Caco-2 (cell line): Measurements from ENCODE around the gene HNRNPC. TPM values are rescaled to one million over a fixed set of nuclear protein-coding genes. Genes with fewer than 3 reads are reported as not detected.

ENCODE experiments used
- BruUV-seq: library from RNA; stranded (reverse); fragments of 400-500 nt; replicated peaks from 2 replicates; lab custom pipeline; 2021; lab: Mats Ljungman, UMichigan
- CTCF ChIA-PET: fragments of 300-600 bp; sonication (Branson Sonifier 250); formaldehyde crosslinking; loops from one replicate; lab custom pipeline; 2022; ENCODE audit warnings: antibody characterized with exemption; lab: Charles Lee
- POLR2A ChIA-PET: fragments of 300-600 bp; sonication (Branson Sonifier 250); formaldehyde crosslinking; loops from one replicate; lab custom pipeline; 2022; ENCODE audit warnings: antibody characterized with exemption; lab: Charles Lee
- DNase-seq, 2 experiments: peaks; one replicate each; pipeline versions ENCODE4 v3.0.0 to v3.0.0-alpha.2; 2020 to 2022
- H3K27me3 ChIP-seq: replicated peaks from 2 replicates; pipeline ENCODE4 v1.6.0; 2011; ENCODE audit warnings: low read length; ENCODE audit not compliant: control insufficient read depth, insufficient read depth
- H3K36me3 ChIP-seq: 2 replicates; pipeline ENCODE4 v1.5.1; 2011; ENCODE audit warnings: low read length; ENCODE audit not compliant: control insufficient read depth, insufficient read depth
- H3K4me1 ChIP-seq: fragments of 250-450 bp; sonication (Bioruptor Pico); 2 replicates; pipeline ENCODE4 v1.5.1; 2020; ENCODE audit warnings: mild to moderate bottlenecking
- H3K4me3 ChIP-seq: 2 replicates; pipeline ENCODE4 v1.5.1; 2011; ENCODE audit warnings: low read depth, mild to moderate bottlenecking, control low read depth, low read length
- H3K9me3 ChIP-seq: fragments of 250-450 bp; sonication (Bioruptor Pico); 2 replicates; pipeline ENCODE4 v1.5.1; 2020; ENCODE audit warnings: mild to moderate bottlenecking, moderate library complexity
- H3K27ac Mint-ChIP-seq: one replicate; pipeline ENCODE4 v1.8.0; 2022; ENCODE audit warnings: mixed read lengths; ENCODE audit not compliant: unreplicated experiment
- H3K27me3 Mint-ChIP-seq: one replicate; pipeline ENCODE4 v1.8.0; 2022; ENCODE audit warnings: mixed read lengths; ENCODE audit not compliant: insufficient read depth, unreplicated experiment
- H3K36me3 Mint-ChIP-seq: one replicate; pipeline ENCODE4 v1.8.0; 2022; ENCODE audit warnings: mild to moderate bottlenecking, mixed read lengths; ENCODE audit not compliant: insufficient read depth, unreplicated experiment
- H3K4me1 Mint-ChIP-seq: one replicate; pipeline ENCODE4 v1.8.0; 2022; ENCODE audit warnings: low read depth, mixed read lengths; ENCODE audit not compliant: unreplicated experiment
- H3K4me3 Mint-ChIP-seq: one replicate; pipeline ENCODE4 v1.8.0; 2022; ENCODE audit warnings: mild to moderate bottlenecking, moderate library complexity, mixed read lengths; ENCODE audit not compliant: unreplicated experiment
- H3K9me3 Mint-ChIP-seq: one replicate; pipeline ENCODE4 v1.8.0; 2022; ENCODE audit warnings: mixed read lengths; ENCODE audit not compliant: unreplicated experiment
- intact Hi-C: fragments of 100-400 bp; cut with micrococcal nuclease; formaldehyde crosslinking; loops from one replicate; pipeline ENCODE4 v1.10.0; 2022; ENCODE audit not compliant: unreplicated experiment
- total RNA-seq: library from RNA; stranded (reverse); gene quantifications from 2 replicates; pipeline ENCODE4 v1.2.3, GENCODE V29; 2022
- TF ChIP-seq, protein P1 (sequence below), 2 experiments: fragments of 200-600 bp in 1 of 2; IDR thresholded peaks; 1 replicate in 1 of 2; 2 replicates in 1 of 2; pipeline versions ENCODE4 v1.5.1 to v1.8.0; 2011 to 2022; ENCODE audit warnings: antibody characterized with exemption in 1 of 2, control low read depth in 1 of 2, inconsistent platforms in 1 of 2, low read depth in 1 of 2, low read length in 1 of 2, mild to moderate bottlenecking in 1 of 2, moderate library complexity in 1 of 2; ENCODE audit not compliant: insufficient read depth in 1 of 2, severe bottlenecking in 1 of 2, unreplicated experiment in 1 of 2

Gene HNRNPC
- total RNA-seq, 1 experiment from 2014 or later, result 512 TPM

DNA sequence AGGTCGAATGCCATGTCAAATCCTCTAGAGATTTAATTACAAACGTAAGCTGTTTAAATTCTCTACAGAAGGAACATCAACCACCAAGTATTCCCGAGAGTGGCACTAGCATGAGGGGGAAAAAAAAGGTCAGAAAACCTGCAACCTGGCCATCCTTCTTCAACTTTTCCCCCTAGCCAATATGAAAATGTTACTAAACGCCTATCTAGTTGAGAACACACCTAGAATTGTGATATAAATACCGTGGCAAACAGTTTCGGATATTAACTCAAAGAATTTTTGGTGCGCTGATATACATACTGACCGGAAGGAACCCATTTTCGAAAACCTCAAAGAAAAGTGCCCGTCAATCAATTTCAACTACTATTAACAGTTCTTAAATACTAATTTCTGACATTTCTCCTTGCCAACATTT, 1.8 kb downstream of the HNRNPC start:
- peaks cover under 1% of the 10 kb centered on the region for H3K36me3 ChIP-seq
- peak overlapping the region; percentile 25 for H3K27ac Mint-ChIP-seq
- no TSS peak for BruUV-seq

DNA sequence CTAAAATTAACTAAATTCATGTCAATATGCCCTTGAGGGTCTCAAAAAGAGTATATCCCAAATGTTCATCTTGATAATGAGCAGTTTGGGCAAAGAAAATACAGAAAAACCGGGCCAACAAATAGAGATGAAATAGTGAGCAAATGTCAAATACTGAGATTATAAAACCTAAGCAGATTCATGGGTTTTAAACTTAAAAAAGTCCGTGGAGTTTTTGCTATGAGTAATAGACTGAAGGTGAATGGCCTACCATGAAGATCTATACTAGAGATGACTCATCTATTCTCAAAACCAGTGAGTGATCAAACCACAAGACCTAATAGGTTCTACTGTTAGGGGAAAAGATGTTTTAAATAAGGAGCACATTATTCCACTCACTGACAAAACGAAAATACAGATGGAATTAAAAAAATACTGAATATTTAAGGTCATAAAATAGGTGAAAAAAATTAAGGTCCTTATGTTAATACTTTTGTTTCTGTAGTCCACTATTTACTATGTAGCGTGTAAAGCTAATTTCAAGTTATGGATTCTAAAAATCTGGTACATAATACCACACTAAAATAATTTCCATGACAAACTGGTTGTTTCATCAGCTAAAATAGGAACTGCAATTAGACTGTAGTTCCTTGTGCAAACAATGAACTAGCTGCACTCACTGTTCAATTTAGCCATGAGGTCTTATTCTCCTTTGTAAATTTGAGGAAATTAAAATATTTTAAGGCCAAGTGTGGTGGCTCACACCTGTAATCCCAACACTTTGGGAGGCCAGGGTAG, 5.0 kb downstream of the HNRNPC start:
- Histone ChIP-seq H3K4me3 (no peak overlapping the region), H3K9me3 (no peaks in the 10 kb centered on the region), H3K27me3 (no peaks in the 10 kb centered on the region), H3K4me1 (peaks cover 23% of the 10 kb centered on the region), H3K36me3 (peaks cover 3% of the 10 kb centered on the region)
- ChIA-PET POLR2A (no interaction called here), CTCF (no interaction called here)
- DNase-seq, result no peak
- H3K4me1 Mint-ChIP-seq, result peaks cover 21% of the 10 kb centered on the region
- no peaks in the 10 kb centered on the region for H3K9me3 Mint-ChIP-seq
- intact Hi-C loops, result no loop called here
- H3K4me3 Mint-ChIP-seq, result no peak overlapping the region
- H3K36me3 Mint-ChIP-seq, result peaks cover 99% of the 10 kb centered on the region
- H3K27ac Mint-ChIP-seq, result no peak overlapping the region
- no peaks in the 10 kb centered on the region for H3K27me3 Mint-ChIP-seq
- no TSS peak for BruUV-seq
- TF ChIP-seq, protein P1, sequence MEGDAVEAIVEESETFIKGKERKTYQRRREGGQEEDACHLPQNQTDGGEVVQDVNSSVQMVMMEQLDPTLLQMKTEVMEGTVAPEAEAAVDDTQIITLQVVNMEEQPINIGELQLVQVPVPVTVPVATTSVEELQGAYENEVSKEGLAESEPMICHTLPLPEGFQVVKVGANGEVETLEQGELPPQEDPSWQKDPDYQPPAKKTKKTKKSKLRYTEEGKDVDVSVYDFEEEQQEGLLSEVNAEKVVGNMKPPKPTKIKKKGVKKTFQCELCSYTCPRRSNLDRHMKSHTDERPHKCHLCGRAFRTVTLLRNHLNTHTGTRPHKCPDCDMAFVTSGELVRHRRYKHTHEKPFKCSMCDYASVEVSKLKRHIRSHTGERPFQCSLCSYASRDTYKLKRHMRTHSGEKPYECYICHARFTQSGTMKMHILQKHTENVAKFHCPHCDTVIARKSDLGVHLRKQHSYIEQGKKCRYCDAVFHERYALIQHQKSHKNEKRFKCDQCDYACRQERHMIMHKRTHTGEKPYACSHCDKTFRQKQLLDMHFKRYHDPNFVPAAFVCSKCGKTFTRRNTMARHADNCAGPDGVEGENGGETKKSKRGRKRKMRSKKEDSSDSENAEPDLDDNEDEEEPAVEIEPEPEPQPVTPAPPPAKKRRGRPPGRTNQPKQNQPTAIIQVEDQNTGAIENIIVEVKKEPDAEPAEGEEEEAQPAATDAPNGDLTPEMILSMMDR (IDR thresholded peaks at IDR 0.05; ENCODE audit: insufficient read depth in 1 of 2, low read depth in 1 of 2, low read length in 1 of 2, severe bottlenecking in 1 of 2, unreplicated experiment in 1 of 2), result no peak

More for the DNA sequence above, 1.8 kb downstream of the HNRNPC start:
- ChIA-PET CTCF (no interaction called here), POLR2A (no interaction called here)
- no peak for DNase-seq
- peak overlapping the region; percentile 53 for H3K4me3 ChIP-seq
- TF ChIP-seq, protein P1 (IDR thresholded peaks at IDR 0.05; ENCODE audit: insufficient read depth in 1 of 2, low read depth in 1 of 2, low read length in 1 of 2, severe bottlenecking in 1 of 2, unreplicated experiment in 1 of 2), result no peak
- Mint-ChIP-seq H3K4me3 (peak overlapping the region; percentile 98), H3K36me3 (peaks cover 75% of the 10 kb centered on the region), H3K9me3 (no peaks in the 10 kb centered on the region), H3K27me3 (no peaks in the 10 kb centered on the region), H3K4me1 (peaks cover 17% of the 10 kb centered on the region)
- H3K27me3 ChIP-seq, result no peaks in the 10 kb centered on the region
- H3K4me1 ChIP-seq, result peaks cover 21% of the 10 kb centered on the region
- intact Hi-C loops, result no loop called here
- H3K9me3 ChIP-seq, result no peaks in the 10 kb centered on the region

DNA sequence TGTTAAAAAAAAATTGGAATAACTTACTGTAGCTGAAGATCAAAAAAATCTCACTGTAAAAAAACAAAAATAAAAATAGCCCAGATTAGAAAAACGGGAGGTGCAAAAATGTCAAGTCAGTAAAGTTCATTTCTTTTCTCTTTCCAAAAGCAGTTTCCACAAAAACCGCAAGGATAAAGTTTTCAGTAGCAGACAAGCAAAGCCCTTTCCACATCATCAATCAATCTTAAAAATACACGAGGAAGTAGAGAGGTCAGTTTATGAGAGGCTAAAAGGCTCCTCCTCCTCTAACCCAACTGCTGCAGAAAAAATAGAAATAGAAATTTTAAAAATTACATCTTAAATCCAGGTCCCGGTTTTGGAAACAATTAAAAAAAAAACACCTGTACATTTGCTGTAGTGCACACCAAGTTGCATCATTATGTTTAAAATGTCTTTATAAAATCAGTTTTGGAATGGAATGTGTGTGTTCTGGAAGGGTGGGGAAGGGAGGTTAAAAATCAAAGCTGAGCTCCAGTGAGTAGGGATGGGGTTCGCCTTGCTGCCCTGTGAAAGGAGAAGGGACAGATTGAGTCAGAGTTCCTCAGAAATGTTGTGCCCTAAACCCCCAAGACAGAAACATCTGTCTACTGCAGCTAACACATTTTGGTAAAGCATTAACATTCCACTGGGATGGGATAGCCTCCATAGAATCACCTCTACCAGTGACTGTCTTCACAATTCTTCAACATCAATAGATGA, 5.8 kb downstream of the HNRNPC start:
- POLR2A ChIA-PET, result no interaction called here
- no peak for DNase-seq
- Mint-ChIP-seq H3K4me1 (peaks cover 24% of the 10 kb centered on the region), H3K27ac (no peak overlapping the region), H3K36me3 (peaks cover 99% of the 10 kb centered on the region), H3K27me3 (no peaks in the 10 kb centered on the region), H3K4me3 (no peak overlapping the region), H3K9me3 (no peaks in the 10 kb centered on the region)
- no TSS peak for BruUV-seq
- Histone ChIP-seq H3K4me1 (peaks cover 23% of the 10 kb centered on the region), H3K36me3 (peaks cover 3% of the 10 kb centered on the region), H3K27me3 (no peaks in the 10 kb centered on the region), H3K4me3 (no peak overlapping the region), H3K9me3 (no peaks in the 10 kb centered on the region)
- intact Hi-C loops, result no loop called here
- CTCF ChIA-PET, result no interaction called here
- TF ChIP-seq, protein P1 (IDR thresholded peaks at IDR 0.05; ENCODE audit: insufficient read depth in 1 of 2, low read depth in 1 of 2, low read length in 1 of 2, severe bottlenecking in 1 of 2, unreplicated experiment in 1 of 2), result no peak
